ENCODE data around the gene MSI2. TPM values are rescaled to one million over a fixed set of nuclear protein-coding genes. Genes with fewer than 3 reads are reported as not detected.

MSI2 gene
- total RNA-seq, 4 donors from 2014 or later, result 60.7 to 101 (median 70.9) TPM

DNA sequence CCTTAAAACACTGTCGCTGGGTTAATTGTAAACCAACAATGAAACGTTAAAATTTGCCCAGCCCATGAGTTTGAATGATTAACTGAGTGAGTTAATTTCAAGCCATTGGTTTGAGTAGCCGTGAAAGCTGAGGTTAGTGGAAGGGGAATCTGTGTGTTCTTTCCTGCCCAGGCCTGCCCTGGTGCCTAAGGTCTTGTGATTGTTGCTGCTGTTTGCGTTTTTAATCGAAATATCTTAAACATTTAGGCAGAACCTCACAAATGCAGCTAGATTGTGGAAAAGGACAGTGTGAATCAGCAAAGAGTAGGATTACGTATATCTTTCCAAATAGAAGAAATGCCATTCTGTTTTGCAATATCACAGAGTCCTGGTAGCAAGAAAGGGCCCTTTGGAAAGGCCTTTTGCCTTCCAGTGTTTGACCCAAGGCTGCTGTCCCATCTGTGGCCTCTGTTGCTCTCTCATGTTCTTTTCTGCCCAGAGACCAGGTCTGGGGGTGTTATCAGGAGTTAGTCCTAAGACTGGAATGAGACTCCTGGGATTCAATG lies 113.8 kb downstream of the MSI2 start:
- no peak overlapping the region for H3K4me3 ChIP-seq (replicated peaks in 1 of 3)
- no peaks in the 10 kb centered on the region for H3K36me3 ChIP-seq
- intact Hi-C loops (cut with DNase I), result no loop called here
- H3K9me3 ChIP-seq, result no peaks in the 10 kb centered on the region
- H3K4me1 ChIP-seq, result peaks cover 41 to 58% of the 10 kb centered on the region in 2 donors
- DNase-seq, result no peak
- no peaks in the 10 kb centered on the region for H3K27me3 ChIP-seq
- TF ChIP-seq CTCF (IDR thresholded peaks at IDR 0.05), result no peak
- no peak for TF ChIP-seq POLR2A (IDR thresholded peaks at IDR 0.05)
- H3K27ac ChIP-seq, result peak overlapping the region in 2 of 3 donors; percentile 20 to 47
- 87 to 88% methylated on average over 6 of the region's 6 CpGs for WGBS, 2 donors

GRCh38 chr17:57370619-57371018 lies 114.3 kb downstream of the MSI2 start:
- H3K4me3 ChIP-seq (replicated peaks in 1 of 3), result no peak overlapping the region
- H3K9me3 ChIP-seq, result no peaks in the 10 kb centered on the region
- intact Hi-C loops (cut with DNase I), result no loop called here
- H3K36me3 ChIP-seq, result no peaks in the 10 kb centered on the region
- DNase-seq, result no peak
- WGBS, 2 donors, result 96 to 99% methylated on average over 4 of the region's 4 CpGs
- H3K27ac ChIP-seq, result peak overlapping the region in 2 of 3 donors; percentile 20 to 47
- H3K27me3 ChIP-seq, result no peaks in the 10 kb centered on the region
- peaks cover 41 to 58% of the 10 kb centered on the region in 2 donors for H3K4me1 ChIP-seq
- TF ChIP-seq CTCF (IDR thresholded peaks at IDR 0.05), result no peak
- TF ChIP-seq POLR2A (IDR thresholded peaks at IDR 0.05), result no peak

- no peaks in the 10 kb centered on the region for H3K27me3 ChIP-seq
- no peaks in the 10 kb centered on the region for H3K9me3 ChIP-seq
- no peak for DNase-seq
- TF ChIP-seq POLR2A (IDR thresholded peaks at IDR 0.05) (no peak), CTCF (IDR thresholded peaks at IDR 0.05) (no peak)
- WGBS, 2 donors, result 51 to 67% methylated on average over 3 of the region's 3 CpGs
- intact Hi-C loops (cut with DNase I), result no loop called here
- H3K36me3 ChIP-seq, result no peaks in the 10 kb centered on the region
- peak overlapping the region in 2 of 3 donors; percentile 54 to 64 for H3K27ac ChIP-seq
- peaks cover 36 to 50% of the 10 kb centered on the region in 2 donors for H3K4me1 ChIP-seq
- no peak overlapping the region for H3K4me3 ChIP-seq (replicated peaks in 1 of 3)
Observed at GRCh38 chr17:57372156-57372555, 115.8 kb downstream of the MSI2 start.

DNA sequence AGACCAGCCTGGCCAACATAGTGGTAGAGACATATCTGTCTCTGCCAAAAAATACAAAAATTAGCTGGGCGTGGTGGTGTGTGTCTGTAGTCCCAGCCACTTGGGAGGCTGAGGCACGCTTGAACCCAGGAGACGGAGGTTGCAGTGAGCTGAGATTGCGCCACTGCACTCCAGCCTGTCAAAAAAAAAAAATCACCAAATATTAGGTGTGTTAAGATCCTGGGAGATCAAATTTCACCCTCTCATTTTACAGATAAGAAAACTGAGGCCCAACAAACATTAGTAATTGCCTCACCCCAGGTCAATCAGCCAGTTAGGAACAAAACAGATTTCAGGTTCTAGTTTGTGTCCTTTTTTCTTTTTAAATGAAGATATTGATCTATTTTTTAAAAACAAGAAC lies 116.7 kb downstream of the MSI2 start:
- 92 to 98% methylated on average over 4 of the region's 4 CpGs for WGBS, 2 donors
- H3K36me3 ChIP-seq, result no peaks in the 10 kb centered on the region
- TF ChIP-seq CTCF (IDR thresholded peaks at IDR 0.05) (no peak), POLR2A (IDR thresholded peaks at IDR 0.05) (no peak)
- no peak overlapping the region for H3K4me3 ChIP-seq (replicated peaks in 1 of 3)
- intact Hi-C loops (cut with DNase I), result no loop called here
- no peaks in the 10 kb centered on the region for H3K9me3 ChIP-seq
- DNase-seq, result no peak
- H3K4me1 ChIP-seq, result peaks cover 27 to 43% of the 10 kb centered on the region in 2 donors
- peak overlapping the region in 2 of 3 donors; percentile 54 to 64 for H3K27ac ChIP-seq
- H3K27me3 ChIP-seq, result no peaks in the 10 kb centered on the region

DNA sequence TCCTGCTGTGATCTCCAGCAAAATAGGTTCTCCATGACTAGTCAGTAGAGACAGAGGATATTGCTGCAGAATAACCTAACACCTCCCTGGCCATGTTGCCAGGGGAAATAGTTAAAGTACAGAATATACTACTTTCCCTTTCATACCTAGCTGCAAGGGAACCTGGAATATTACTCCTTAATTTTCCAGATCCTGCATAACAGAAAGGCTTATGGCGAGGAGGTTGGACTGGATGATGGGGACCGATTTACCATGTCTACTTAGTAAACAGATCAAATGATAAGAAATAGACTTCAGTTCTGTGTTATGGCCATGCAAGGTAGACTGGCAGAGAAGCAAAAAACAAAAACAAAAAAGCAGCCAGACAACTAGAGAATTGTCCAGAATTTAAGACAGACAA lies 117.4 kb downstream of the MSI2 start:
- Histone ChIP-seq H3K4me1 (peaks cover 27 to 43% of the 10 kb centered on the region in 2 donors), H3K36me3 (no peaks in the 10 kb centered on the region), H3K4me3 (replicated peaks in 1 of 3) (no peak overlapping the region), H3K27ac (peak overlapping the region in 1 of 3 donors; percentile 64), H3K27me3 (no peaks in the 10 kb centered on the region), H3K9me3 (no peaks in the 10 kb centered on the region)
- no peak for DNase-seq
- TF ChIP-seq CTCF (IDR thresholded peaks at IDR 0.05), result no peak
- intact Hi-C loops (cut with DNase I), result no loop called here
- 99 to 100% methylated on average over 2 of the region's 2 CpGs for WGBS, 2 donors

Data from thyroid gland (tissue), 4 donors.